Measurements from ENCODE around the gene PSG4. TPM values are rescaled to one million over a fixed set of nuclear protein-coding genes. Genes with fewer than 3 reads are reported as not detected.
"Not testable (repeated sequence)": the region's sequence is repeated elsewhere in the genome, so short reads cannot be mapped to it uniquely, and the experiment has no call there.

Gene PSG4
- total RNA-seq, 2 experiments from 2014 or later: not detected

DNA sequence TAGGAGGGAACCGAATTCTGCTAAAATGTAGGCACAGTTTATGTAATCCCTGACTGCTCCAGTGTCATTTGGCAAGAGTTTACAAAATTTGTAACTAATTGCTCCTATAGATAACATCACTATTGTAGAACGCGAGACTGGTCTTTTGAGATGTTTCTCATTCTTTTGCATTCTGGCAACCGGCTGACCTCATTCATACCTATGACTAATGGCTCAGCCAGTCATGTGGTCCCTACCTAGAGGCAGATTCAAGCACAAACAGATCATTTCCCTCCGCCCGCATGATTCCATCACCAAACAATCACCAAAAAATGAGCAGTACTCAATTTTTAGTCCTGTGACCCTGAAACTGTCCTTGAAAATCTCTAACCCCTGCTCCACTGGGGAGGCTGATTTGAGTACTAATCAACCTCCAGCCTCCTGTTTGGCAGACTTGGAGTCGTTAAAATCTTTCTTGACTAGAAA is 4.1 kb downstream of the PSG4 start:
- H3K9me2 ChIP-seq (ENCODE audit: insufficient read depth, low read length); DNase-seq (ENCODE audit: low spot score); H3K36me3 ChIP-seq (ENCODE audit: insufficient read depth, low read length); H4K20me1 ChIP-seq (ENCODE audit: insufficient read depth, low read length); H3K4me3 ChIP-seq (ENCODE audit: low read depth, low read length, poor library complexity, severe bottlenecking); H2AFZ ChIP-seq (ENCODE audit: low read length); BruUV-seq (replicated peaks); H3K27ac ChIP-seq (ENCODE audit: low read depth, low read length, poor library complexity, severe bottlenecking); H3K9me3 ChIP-seq (ENCODE audit: low read length); intact Hi-C loops (cut with micrococcal nuclease; ENCODE audit: unreplicated experiment); POLR2A ChIA-PET; H3K4me2 ChIP-seq (ENCODE audit: low read length); H3K4me1 ChIP-seq (ENCODE audit: insufficient read depth, low read length, poor library complexity, severe bottlenecking); H3K79me2 ChIP-seq (ENCODE audit: insufficient read depth, low read depth, low read length); CTCF ChIA-PET (ENCODE audit: unreplicated experiment): not testable (repeated sequence)

DNA sequence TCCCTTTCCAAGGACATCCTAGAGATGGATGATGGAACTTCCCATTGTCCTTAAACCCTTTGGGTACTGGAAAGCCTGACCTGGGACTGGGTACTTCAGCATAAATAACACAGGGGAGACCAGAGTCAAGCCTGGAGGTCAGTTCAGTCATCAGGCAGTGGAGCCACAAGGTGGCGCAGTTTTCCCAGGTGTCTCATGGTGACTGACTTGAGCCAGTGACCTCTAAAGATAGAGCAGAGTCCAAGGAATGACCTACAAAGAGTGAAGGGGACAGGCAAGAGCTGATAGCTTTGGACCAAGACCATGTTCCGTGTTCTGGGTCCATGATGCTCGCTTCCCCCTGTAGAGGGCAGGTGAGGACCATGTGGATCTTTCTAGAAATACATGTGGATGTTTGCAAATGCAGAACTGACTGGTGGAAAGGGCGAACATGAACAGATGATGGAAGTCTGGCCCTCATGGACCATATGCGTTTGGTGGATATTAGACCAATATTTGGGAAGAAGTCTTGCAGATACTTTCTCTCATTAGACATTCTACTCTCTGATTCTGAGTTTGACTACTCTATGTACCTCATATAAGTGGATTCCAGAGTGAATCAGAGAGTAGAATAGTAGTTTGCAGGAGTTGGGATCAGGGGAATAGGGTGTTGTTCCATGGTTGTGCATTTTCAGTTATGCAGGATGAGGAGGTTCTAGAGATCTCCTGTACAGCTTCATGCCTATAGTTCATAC is 6.6 kb downstream of the PSG4 start:
- H4K20me1 ChIP-seq (ENCODE audit: insufficient read depth, low read length); DNase-seq (ENCODE audit: low spot score); intact Hi-C loops (cut with micrococcal nuclease; ENCODE audit: unreplicated experiment); H3K4me1 ChIP-seq (ENCODE audit: insufficient read depth, low read length, poor library complexity, severe bottlenecking); POLR2A ChIA-PET; H3K36me3 ChIP-seq (ENCODE audit: insufficient read depth, low read length); BruUV-seq (replicated peaks); H3K9me2 ChIP-seq (ENCODE audit: insufficient read depth, low read length); H3K4me3 ChIP-seq (ENCODE audit: low read depth, low read length, poor library complexity, severe bottlenecking); H3K79me2 ChIP-seq (ENCODE audit: insufficient read depth, low read depth, low read length); CTCF ChIA-PET (ENCODE audit: unreplicated experiment); H2AFZ ChIP-seq (ENCODE audit: low read length); H3K4me2 ChIP-seq (ENCODE audit: low read length); H3K9me3 ChIP-seq (ENCODE audit: low read length); H3K27ac ChIP-seq (ENCODE audit: low read depth, low read length, poor library complexity, severe bottlenecking): not testable (repeated sequence)
- TF ChIP-seq, protein P1, sequence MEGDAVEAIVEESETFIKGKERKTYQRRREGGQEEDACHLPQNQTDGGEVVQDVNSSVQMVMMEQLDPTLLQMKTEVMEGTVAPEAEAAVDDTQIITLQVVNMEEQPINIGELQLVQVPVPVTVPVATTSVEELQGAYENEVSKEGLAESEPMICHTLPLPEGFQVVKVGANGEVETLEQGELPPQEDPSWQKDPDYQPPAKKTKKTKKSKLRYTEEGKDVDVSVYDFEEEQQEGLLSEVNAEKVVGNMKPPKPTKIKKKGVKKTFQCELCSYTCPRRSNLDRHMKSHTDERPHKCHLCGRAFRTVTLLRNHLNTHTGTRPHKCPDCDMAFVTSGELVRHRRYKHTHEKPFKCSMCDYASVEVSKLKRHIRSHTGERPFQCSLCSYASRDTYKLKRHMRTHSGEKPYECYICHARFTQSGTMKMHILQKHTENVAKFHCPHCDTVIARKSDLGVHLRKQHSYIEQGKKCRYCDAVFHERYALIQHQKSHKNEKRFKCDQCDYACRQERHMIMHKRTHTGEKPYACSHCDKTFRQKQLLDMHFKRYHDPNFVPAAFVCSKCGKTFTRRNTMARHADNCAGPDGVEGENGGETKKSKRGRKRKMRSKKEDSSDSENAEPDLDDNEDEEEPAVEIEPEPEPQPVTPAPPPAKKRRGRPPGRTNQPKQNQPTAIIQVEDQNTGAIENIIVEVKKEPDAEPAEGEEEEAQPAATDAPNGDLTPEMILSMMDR (conservative IDR thresholded peaks at IDR 0.05; ENCODE audit: low read length): peak; percentile 53

DNA sequence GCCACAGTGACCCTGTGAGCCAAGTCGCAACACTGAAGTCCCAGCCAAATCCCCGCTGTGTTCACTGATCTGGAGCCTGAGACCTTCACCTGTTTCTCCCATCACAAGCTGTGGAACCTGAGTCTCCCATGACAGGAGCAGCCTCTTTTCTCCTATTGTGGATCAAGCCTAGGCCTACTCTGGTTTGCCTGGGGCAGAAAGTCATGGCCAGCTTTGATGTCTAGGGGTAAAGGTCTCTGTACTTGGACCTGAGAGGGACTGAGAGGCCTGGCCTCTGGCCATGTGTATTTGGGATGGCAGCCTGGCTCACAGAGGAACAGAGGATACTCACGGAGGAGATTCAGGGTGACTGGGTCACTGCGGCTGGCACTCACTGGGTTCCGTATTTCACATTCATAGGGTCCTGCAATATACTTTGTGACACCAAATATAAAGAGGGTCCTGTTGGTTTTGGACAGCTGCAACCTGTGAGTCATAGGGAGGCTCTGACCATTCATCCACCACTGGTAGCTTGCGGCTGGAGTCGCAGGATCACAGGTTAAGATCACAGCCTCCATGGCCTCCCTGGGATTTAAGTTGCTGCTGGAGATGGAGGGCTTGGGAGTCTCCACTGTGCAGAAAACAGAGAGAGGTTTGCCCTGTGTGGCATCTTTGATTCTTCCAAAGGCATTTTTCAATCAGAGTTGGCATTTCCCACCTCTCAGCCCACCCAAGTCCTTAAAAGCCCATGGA is 7.6 kb downstream of the PSG4 start:
- H3K4me1 ChIP-seq (ENCODE audit: insufficient read depth, low read length, poor library complexity, severe bottlenecking); POLR2A ChIA-PET; H3K79me2 ChIP-seq (ENCODE audit: insufficient read depth, low read depth, low read length); H4K20me1 ChIP-seq (ENCODE audit: insufficient read depth, low read length); H3K27ac ChIP-seq (ENCODE audit: low read depth, low read length, poor library complexity, severe bottlenecking); H3K9me2 ChIP-seq (ENCODE audit: insufficient read depth, low read length); intact Hi-C loops (cut with micrococcal nuclease; ENCODE audit: unreplicated experiment); DNase-seq (ENCODE audit: low spot score); BruUV-seq (replicated peaks); H3K4me2 ChIP-seq (ENCODE audit: low read length); H3K9me3 ChIP-seq (ENCODE audit: low read length); CTCF ChIA-PET (ENCODE audit: unreplicated experiment); H2AFZ ChIP-seq (ENCODE audit: low read length); H3K4me3 ChIP-seq (ENCODE audit: low read depth, low read length, poor library complexity, severe bottlenecking); H3K36me3 ChIP-seq (ENCODE audit: insufficient read depth, low read length): not testable (repeated sequence)

DNA sequence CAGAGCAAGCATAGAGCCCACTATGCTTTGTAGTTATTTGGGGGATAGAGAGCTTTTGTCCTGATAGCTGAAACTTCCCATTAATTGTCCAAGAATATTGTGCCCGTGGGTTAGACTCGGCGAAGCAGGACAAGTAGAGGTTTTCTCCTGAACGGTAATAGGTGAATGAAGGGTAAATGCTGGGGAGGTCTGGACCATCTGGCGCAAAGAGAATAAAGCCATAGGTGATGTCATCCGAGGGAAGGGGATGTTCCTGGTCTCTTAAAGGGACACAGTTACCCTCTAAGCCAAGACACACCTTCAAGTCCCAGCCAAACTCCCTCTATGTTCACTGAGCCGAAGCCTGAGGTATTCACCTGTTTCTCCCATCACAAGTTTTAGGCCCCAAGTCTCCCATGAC is 11.0 kb downstream of the PSG4 start:
- CTCF ChIA-PET (ENCODE audit: unreplicated experiment); H2AFZ ChIP-seq (ENCODE audit: low read length); H3K4me1 ChIP-seq (ENCODE audit: insufficient read depth, low read length, poor library complexity, severe bottlenecking); H4K20me1 ChIP-seq (ENCODE audit: insufficient read depth, low read length); H3K27ac ChIP-seq (ENCODE audit: low read depth, low read length, poor library complexity, severe bottlenecking); H3K9me2 ChIP-seq (ENCODE audit: insufficient read depth, low read length); H3K79me2 ChIP-seq (ENCODE audit: insufficient read depth, low read depth, low read length); H3K4me2 ChIP-seq (ENCODE audit: low read length); POLR2A ChIA-PET; BruUV-seq (replicated peaks); H3K36me3 ChIP-seq (ENCODE audit: insufficient read depth, low read length); intact Hi-C loops (cut with micrococcal nuclease; ENCODE audit: unreplicated experiment); H3K4me3 ChIP-seq (ENCODE audit: low read depth, low read length, poor library complexity, severe bottlenecking); H3K9me3 ChIP-seq (ENCODE audit: low read length); DNase-seq (ENCODE audit: low spot score): not testable (repeated sequence)

DNA sequence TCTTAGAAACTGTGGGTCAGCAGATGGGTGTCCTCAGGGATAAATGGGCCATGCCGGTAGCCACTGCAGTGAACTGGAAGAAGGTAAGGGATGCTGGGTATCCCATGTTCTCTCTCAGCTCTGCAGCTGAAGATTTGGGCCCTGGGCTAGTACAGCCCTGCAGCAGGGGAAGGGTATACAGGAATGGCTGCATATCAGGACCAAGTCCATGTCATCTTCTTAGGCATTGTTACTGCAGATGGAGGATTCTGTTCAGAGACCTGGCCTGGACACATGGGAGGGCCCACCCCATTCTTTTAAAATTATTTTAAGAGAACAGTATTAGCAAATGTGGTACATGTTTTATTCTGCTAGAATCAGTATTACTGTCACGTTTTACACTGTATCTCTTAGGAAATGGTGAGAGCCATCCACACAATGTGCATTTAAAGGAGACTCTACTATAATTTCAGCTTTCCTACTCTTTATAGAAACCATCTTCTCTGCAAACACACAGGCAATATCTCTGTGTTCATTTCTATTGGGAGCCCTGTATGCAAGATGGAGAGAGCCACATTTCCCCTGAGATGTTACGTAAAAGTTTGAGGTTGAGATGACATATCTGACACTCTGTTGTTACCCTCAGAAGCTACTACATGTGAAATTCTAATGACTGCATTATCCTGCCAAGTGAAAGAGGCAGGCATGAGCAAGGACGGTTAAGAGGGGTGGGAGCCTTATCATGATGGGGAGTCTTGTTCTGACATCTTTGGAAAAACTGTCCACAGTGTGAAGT is 12.9 kb downstream of the PSG4 start:
- POLR2A ChIA-PET; H3K36me3 ChIP-seq (ENCODE audit: insufficient read depth, low read length); H3K79me2 ChIP-seq (ENCODE audit: insufficient read depth, low read depth, low read length); H3K9me3 ChIP-seq (ENCODE audit: low read length); H4K20me1 ChIP-seq (ENCODE audit: insufficient read depth, low read length); H2AFZ ChIP-seq (ENCODE audit: low read length); H3K4me3 ChIP-seq (ENCODE audit: low read depth, low read length, poor library complexity, severe bottlenecking); H3K4me1 ChIP-seq (ENCODE audit: insufficient read depth, low read length, poor library complexity, severe bottlenecking); H3K4me2 ChIP-seq (ENCODE audit: low read length); BruUV-seq (replicated peaks); H3K9me2 ChIP-seq (ENCODE audit: insufficient read depth, low read length); H3K27ac ChIP-seq (ENCODE audit: low read depth, low read length, poor library complexity, severe bottlenecking); CTCF ChIA-PET (ENCODE audit: unreplicated experiment); intact Hi-C loops (cut with micrococcal nuclease; ENCODE audit: unreplicated experiment); DNase-seq (ENCODE audit: low spot score): not testable (repeated sequence)

Data from OCI-LY7 (cell line).